ENCODE measurements around the gene CCDC126.
"Not testable (repeated sequence)": the region's sequence is repeated elsewhere in the genome, so short reads cannot be mapped to it uniquely, and the experiment has no call there.

The CCDC126 gene

GRCh38 chr7:23597094-23598091 is at the start of gene CCDC126:
Gene CCDC126, plus strand, starts transcription at chr7:23597382. Its CDS starts 13,934 bp downstream, at chr7:23611316.
- DNase-seq, result peak; percentile 81 to 86

GRCh38 chr7:23547662-23548061 is 49.5 kb upstream of the CCDC126 start:
- no peak for DNase-seq

GRCh38 chr7:23558303-23558702 is 38.9 kb upstream of the CCDC126 start:
- DNase-seq, result no peak

- DNase-seq, result peak; percentile 65 to 73
These were observed 26.5 kb upstream of the CCDC126 start for GRCh38 chr7:23570592-23571200.

- not testable (repeated sequence) for DNase-seq
These were observed 15.2 kb upstream of the CCDC126 start for GRCh38 chr7:23581975-23582374.

GRCh38 chr7:23585304-23585703 is 11.9 kb upstream of the CCDC126 start:
- DNase-seq, result not testable (repeated sequence)

- DNase-seq, result no peak
These were observed 11.0 kb upstream of the CCDC126 start for GRCh38 chr7:23586159-23586558.

GRCh38 chr7:23590529-23590928 is 6.7 kb upstream of the CCDC126 start:
- no peak for DNase-seq

GRCh38 chr7:23593706-23594105 is 3.5 kb upstream of the CCDC126 start:
- DNase-seq, result no peak

GRCh38 chr7:23594879-23595604 is 2.1 kb upstream of the CCDC126 start:
- DNase-seq, result no peak

GRCh38 chr7:23598296-23598695 is 1.1 kb downstream of the CCDC126 start:
- DNase-seq, result no peak

- no peak for DNase-seq
These were observed 3.1 kb downstream of the CCDC126 start for GRCh38 chr7:23600236-23600635.

GRCh38 chr7:23603632-23604295 is 6.6 kb downstream of the CCDC126 start:
- DNase-seq, result no peak

GRCh38 chr7:23604296-23604640 is 7.1 kb downstream of the CCDC126 start:
- no peak for DNase-seq

- DNase-seq, result no peak
These were observed 9.9 kb downstream of the CCDC126 start for GRCh38 chr7:23607130-23607529.

GRCh38 chr7:23607866-23608265 is 10.7 kb downstream of the CCDC126 start:
- no peak for DNase-seq

GRCh38 chr7:23615331-23615730 is 18.1 kb downstream of the CCDC126 start:
- no peak for DNase-seq

GRCh38 chr7:23616593-23616992 is 19.4 kb downstream of the CCDC126 start:
- no peak for DNase-seq

- DNase-seq, result no peak
These were observed 20.3 kb downstream of the CCDC126 start for GRCh38 chr7:23617482-23617881.

GRCh38 chr7:23618241-23618640 is 21.1 kb downstream of the CCDC126 start:
- no peak for DNase-seq

- DNase-seq, result no peak
These were observed 22.0 kb downstream of the CCDC126 start for GRCh38 chr7:23619141-23619540.

GRCh38 chr7:23622506-23622925 is 25.3 kb downstream of the CCDC126 start:
- DNase-seq, result no peak

- no peak for DNase-seq
These were observed 31.2 kb downstream of the CCDC126 start for GRCh38 chr7:23628370-23628769.
